IPS DF 6.9 (cell line): ENCODE measurements around the gene LAMB4.
A peak's percentile ranks its signal among the peaks of the same experiment; 100 is the strongest.

Experiments used
- DNase-seq: peaks from one replicate; pipeline ENCODE4 v3.0.0-alpha.2; 2013; ENCODE audit warnings: low read depth, low spot score
- H3K27ac ChIP-seq: one replicate; pipeline ENCODE4 v1.5.1; 2013; ENCODE audit warnings: low read length, control low read depth
- H3K27me3 ChIP-seq: 2 replicates; pipeline ENCODE4 v1.6.1; 2013; ENCODE audit warnings: mild to moderate bottlenecking, low read length; ENCODE audit not compliant: control insufficient read depth, insufficient read depth
- H3K36me3 ChIP-seq: 2 replicates; pipeline ENCODE4 v1.6.1; 2013; ENCODE audit warnings: low read length; ENCODE audit not compliant: control insufficient read depth, insufficient read depth
- H3K4me1 ChIP-seq: 2 replicates; pipeline ENCODE4 v1.6.1; 2013; ENCODE audit warnings: low read length; ENCODE audit not compliant: control insufficient read depth, insufficient read depth
- H3K4me3 ChIP-seq: 2 replicates; pipeline ENCODE4 v1.5.1; 2013; ENCODE audit warnings: mild to moderate bottlenecking, low read length
- H3K9me3 ChIP-seq: 2 replicates; pipeline ENCODE4 v1.6.1; 2013; ENCODE audit warnings: low read length, inconsistent platforms; ENCODE audit not compliant: control insufficient read depth, insufficient read depth
- WGBS: extraction: QIAGEN DNeasy Blood & Tissue Kit; methylation state at CpG from one replicate; pipeline ENCODE4 v1.1.7; 2013; ENCODE audit warnings: mixed read lengths, missing lambda C conversion rate; ENCODE audit not compliant: insufficient read length, insufficient coverage; 5-methylcytosine and 5-hydroxymethylcytosine counted together

The LAMB4 gene

DNA sequence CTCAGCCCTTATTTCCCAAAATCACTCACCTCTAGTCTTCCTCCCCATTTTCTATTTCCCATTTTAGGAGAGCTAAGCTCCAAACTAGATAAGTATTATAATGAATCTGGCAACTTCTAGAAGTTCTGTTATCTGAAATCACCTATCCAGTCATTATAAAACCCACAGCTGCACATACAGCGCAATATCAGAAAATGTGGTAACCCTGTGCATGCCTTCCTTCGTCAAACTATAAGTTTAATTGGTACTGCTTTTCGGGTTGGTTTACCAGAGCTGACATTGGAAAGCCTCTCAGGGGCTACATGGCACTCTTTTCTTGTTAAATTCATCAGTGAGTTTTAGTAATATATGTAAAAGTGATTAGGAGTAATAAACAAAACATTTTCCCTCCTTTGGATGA is 1.6 kb downstream of the LAMB4 start:
- DNase-seq: no peak
- Histone ChIP-seq H3K27ac (no peak overlapping the region), H3K9me3 (no peaks in the 10 kb centered on the region), H3K36me3 (no peaks in the 10 kb centered on the region), H3K4me3 (no peak overlapping the region), H3K27me3 (no peaks in the 10 kb centered on the region), H3K4me1 (no peaks in the 10 kb centered on the region; the same call in 1 of the 2 replicates)
- no CpG with 5 or more reads among the region's 3 CpGs for WGBS

DNA sequence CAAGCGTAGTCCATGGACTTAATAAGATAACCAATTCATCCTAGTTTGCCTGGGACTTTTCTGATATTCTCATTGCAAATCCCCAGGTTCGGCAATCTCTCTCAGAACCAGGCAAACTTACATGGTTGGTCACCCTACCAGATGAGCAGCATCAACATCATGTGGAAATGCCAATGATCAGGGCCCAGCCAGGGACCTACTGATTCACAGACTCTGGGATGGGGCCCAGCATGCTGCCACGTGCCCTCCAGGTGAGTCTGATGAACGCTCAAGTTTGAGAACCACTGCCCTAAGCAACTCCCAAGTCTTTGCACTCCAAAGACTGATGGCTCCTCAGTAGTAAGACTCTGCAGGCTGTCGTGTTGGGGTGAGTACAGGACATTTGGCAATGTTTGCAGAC is 2.7 kb downstream of the LAMB4 start:
- H3K27me3 ChIP-seq: no peaks in the 10 kb centered on the region
- no peak overlapping the region for H3K27ac ChIP-seq
- H3K4me3 ChIP-seq: no peak overlapping the region
- WGBS: no CpG with 5 or more reads among the region's 5 CpGs
- H3K4me1 ChIP-seq: no peaks in the 10 kb centered on the region; the same call in 1 of the 2 replicates
- H3K36me3 ChIP-seq: no peaks in the 10 kb centered on the region
- no peak for DNase-seq
- no peaks in the 10 kb centered on the region for H3K9me3 ChIP-seq

DNA sequence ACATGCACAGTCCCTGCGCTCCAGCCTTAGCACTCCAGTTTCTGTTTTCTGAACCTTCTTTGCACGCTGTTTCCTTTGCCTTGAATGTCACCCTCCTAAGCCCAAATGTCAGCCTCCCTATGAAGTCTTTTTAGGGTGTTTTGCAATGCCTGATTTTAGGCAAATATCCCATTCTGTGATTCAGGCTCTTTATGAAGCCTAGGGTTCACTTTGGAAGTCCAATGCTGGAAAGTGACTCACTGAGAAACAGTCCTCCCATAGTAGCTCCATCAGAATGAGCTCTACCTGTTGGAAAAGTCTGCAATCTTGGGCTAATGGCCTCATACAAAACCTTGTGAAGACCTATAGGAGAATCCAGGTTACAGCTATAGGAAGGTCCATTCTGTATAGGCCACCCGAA is 5.3 kb downstream of the LAMB4 start:
- no CpG with 5 or more reads among the region's 3 CpGs for WGBS
- Histone ChIP-seq H3K9me3 (no peaks in the 10 kb centered on the region), H3K36me3 (no peaks in the 10 kb centered on the region), H3K4me3 (no peak overlapping the region), H3K4me1 (no peaks in the 10 kb centered on the region), H3K27me3 (no peaks in the 10 kb centered on the region), H3K27ac (no peak overlapping the region)
- DNase-seq: no peak

DNA sequence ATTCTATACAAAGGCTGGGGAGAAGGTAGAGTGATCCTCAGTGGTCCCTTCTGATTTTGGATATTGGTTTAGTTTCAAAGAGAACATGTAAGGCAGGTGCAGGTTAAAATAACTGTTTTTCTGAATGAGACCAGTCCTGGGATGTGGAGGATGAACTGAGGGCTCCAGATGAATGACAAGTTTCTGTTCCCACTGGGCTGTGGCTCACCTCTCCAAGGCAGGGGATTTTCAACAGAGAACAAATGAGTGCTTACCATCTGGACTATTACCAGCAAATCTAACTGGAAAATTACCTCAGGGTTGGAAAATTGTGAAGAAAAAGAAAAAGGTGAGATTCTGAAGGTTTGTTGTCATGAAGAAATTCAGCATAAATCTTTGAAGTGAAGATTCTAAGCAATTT is 8.0 kb downstream of the LAMB4 start:
- Histone ChIP-seq H3K27ac (no peak overlapping the region), H3K36me3 (no peaks in the 10 kb centered on the region), H3K4me3 (no peak overlapping the region), H3K4me1 (no peaks in the 10 kb centered on the region), H3K9me3 (no peaks in the 10 kb centered on the region), H3K27me3 (no peaks in the 10 kb centered on the region)
- DNase-seq: no peak

DNA sequence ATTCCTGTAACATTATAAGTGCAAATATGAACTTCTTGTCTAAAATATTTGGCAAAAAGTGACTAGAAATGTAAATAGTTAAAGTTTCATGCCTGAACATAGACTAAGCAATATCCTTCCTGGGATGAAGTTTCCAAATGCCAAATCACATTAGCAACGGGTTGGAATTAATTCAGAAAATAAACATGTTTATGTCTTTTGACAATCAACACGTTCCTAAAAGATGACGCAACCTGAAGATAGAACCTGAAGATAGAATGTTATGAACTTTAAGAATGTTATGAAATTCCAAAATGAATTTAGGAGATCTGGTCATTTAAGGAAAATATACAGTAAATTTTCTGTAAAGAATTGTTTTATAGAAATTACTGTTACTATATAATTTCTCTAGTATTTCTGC is 9.2 kb downstream of the LAMB4 start:
- Histone ChIP-seq H3K4me3 (no peak overlapping the region), H3K4me1 (no peaks in the 10 kb centered on the region), H3K27ac (no peak overlapping the region), H3K27me3 (no peaks in the 10 kb centered on the region), H3K9me3 (no peaks in the 10 kb centered on the region), H3K36me3 (no peaks in the 10 kb centered on the region)
- WGBS: no CpG with 5 or more reads among the region's 3 CpGs
- DNase-seq: no peak

DNA sequence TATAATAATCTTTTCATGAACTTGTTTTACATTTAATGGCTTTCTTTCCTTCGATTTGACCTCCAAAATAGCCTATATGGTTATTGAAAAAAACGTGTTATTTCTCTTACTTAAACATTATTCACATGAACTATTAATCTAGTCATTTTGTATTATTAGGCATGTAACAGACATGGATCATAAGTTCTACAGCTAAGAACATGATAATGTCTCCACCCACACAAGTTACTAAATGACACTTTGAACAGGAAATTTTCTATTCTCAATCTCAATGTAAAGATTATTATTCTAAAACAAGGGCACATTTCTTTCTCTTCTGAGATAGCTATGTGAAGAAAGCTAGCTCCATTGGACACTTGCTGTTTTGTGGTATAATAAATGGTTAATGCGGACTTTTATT is 10.0 kb downstream of the LAMB4 start:
- WGBS: no CpG with 5 or more reads among the region's 3 CpGs
- Histone ChIP-seq H3K9me3 (no peaks in the 10 kb centered on the region), H3K27ac (no peak overlapping the region), H3K4me1 (no peaks in the 10 kb centered on the region), H3K27me3 (no peaks in the 10 kb centered on the region), H3K4me3 (no peak overlapping the region), H3K36me3 (no peaks in the 10 kb centered on the region)
- DNase-seq: no peak

GRCh38 chr7:108118959-108119358 is 11.2 kb downstream of the LAMB4 start:
- no peaks in the 10 kb centered on the region for H3K4me1 ChIP-seq
- no peak overlapping the region for H3K27ac ChIP-seq
- no peak overlapping the region for H3K4me3 ChIP-seq
- no peak for DNase-seq
- WGBS: no CpG with 5 or more reads among the region's 2 CpGs
- H3K9me3 ChIP-seq: no peaks in the 10 kb centered on the region
- no peaks in the 10 kb centered on the region for H3K27me3 ChIP-seq
- H3K36me3 ChIP-seq: no peaks in the 10 kb centered on the region

GRCh38 chr7:108114117-108114841 is 15.9 kb downstream of the LAMB4 start:
- Histone ChIP-seq H3K4me3 (no peak overlapping the region), H3K27ac (no peak overlapping the region), H3K27me3 (no peaks in the 10 kb centered on the region), H3K9me3 (no peaks in the 10 kb centered on the region), H3K4me1 (no peaks in the 10 kb centered on the region), H3K36me3 (no peaks in the 10 kb centered on the region)
- WGBS: no CpG with 5 or more reads among the region's 6 CpGs
- peak; percentile 29 for DNase-seq

GRCh38 chr7:108112683-108113082 is 17.5 kb downstream of the LAMB4 start:
- no peaks in the 10 kb centered on the region for H3K27me3 ChIP-seq
- H3K27ac ChIP-seq: no peak overlapping the region
- no peaks in the 10 kb centered on the region for H3K4me1 ChIP-seq
- no peak overlapping the region for H3K4me3 ChIP-seq
- no peaks in the 10 kb centered on the region for H3K36me3 ChIP-seq
- no peaks in the 10 kb centered on the region for H3K9me3 ChIP-seq
- no peak for DNase-seq
- WGBS: no CpG with 5 or more reads among the region's 2 CpGs

GRCh38 chr7:108109221-108109908 is 20.8 kb downstream of the LAMB4 start:
- Histone ChIP-seq H3K4me1 (no peaks in the 10 kb centered on the region), H3K27me3 (no peaks in the 10 kb centered on the region), H3K27ac (no peak overlapping the region), H3K36me3 (no peaks in the 10 kb centered on the region), H3K4me3 (no peak overlapping the region), H3K9me3 (no peaks in the 10 kb centered on the region)
- WGBS: no CpG with 5 or more reads among the region's 2 CpGs
- DNase-seq: no peak

GRCh38 chr7:108108131-108108530 is 22.0 kb downstream of the LAMB4 start:
- DNase-seq: no peak
- no peaks in the 10 kb centered on the region for H3K27me3 ChIP-seq
- no peaks in the 10 kb centered on the region for H3K9me3 ChIP-seq
- H3K4me1 ChIP-seq: no peaks in the 10 kb centered on the region
- no peak overlapping the region for H3K4me3 ChIP-seq
- no peak overlapping the region for H3K27ac ChIP-seq
- no peaks in the 10 kb centered on the region for H3K36me3 ChIP-seq
